IMR-90 (cell line): Measurements from ENCODE around the gene MYEOV. TPM values are rescaled to one million over a fixed set of nuclear protein-coding genes. Genes with fewer than 3 reads are reported as not detected.

Source experiments
- ATAC-seq: fragments of 200-7000 bp; cut with Tn5 transposase; 2 replicates; pipeline ENCODE4 v1.9.1; 2020; ENCODE audit warnings: low read depth, mild to moderate bottlenecking, moderate library complexity
- BruUV-seq: library from RNA; stranded (reverse); fragments of 400-500 nt; replicated peaks from 2 replicates; lab custom pipeline; 2021; lab: Mats Ljungman, UMichigan
- CTCF ChIA-PET: fragments of 300-600 bp; formaldehyde crosslinking; extraction: SDS; loops from one replicate; lab custom pipeline; 2021; ENCODE audit warnings: antibody characterized with exemption; lab: Yijun Ruan, JAX
- POLR2A ChIA-PET: fragments of 300-600 bp; sonication (Branson Sonifier 250); formaldehyde crosslinking; loops from one replicate; lab custom pipeline; 2022; ENCODE audit warnings: antibody characterized with exemption; ENCODE audit not compliant: unreplicated experiment; lab: Charles Lee
- DNase-seq: peaks from one replicate; pipeline ENCODE4 v3.0.0; 2013
- H2AFZ ChIP-seq: replicated peaks from 2 replicates; pipeline ENCODE3; 2013; ENCODE audit warnings: low read length, mild to moderate bottlenecking; ENCODE audit not compliant: poor library complexity
- H2AK5ac ChIP-seq: 2 replicates; pipeline ENCODE4 v1.6.1; 2013; ENCODE audit warnings: low read depth, low read length, inconsistent platforms
- H2AK9ac ChIP-seq: replicated peaks from 2 replicates; pipeline ENCODE3; 2013; ENCODE audit warnings: mild to moderate bottlenecking, low read depth, low read length, moderate library complexity; ENCODE audit not compliant: poor library complexity
- H2BK120ac ChIP-seq: 2 replicates; pipeline ENCODE4 v1.6.1; 2013; ENCODE audit warnings: low read depth, low read length, inconsistent platforms
- H2BK15ac ChIP-seq: 3 replicates; pipeline ENCODE4 v1.6.1; 2013; ENCODE audit warnings: low read depth, low read length, inconsistent platforms
- H2BK20ac ChIP-seq: 2 replicates; pipeline ENCODE4 v1.6.1; 2013; ENCODE audit warnings: low read depth, mild to moderate bottlenecking, inconsistent platforms, low read length, moderate library complexity
- H2BK5ac ChIP-seq: 2 replicates; pipeline ENCODE4 v1.6.1; 2013; ENCODE audit warnings: mild to moderate bottlenecking, low read depth, low read length, inconsistent platforms; ENCODE audit not compliant: poor library complexity, severe bottlenecking
- H3K14ac ChIP-seq: replicated peaks from 2 replicates; pipeline ENCODE4 v1.6.1; 2013; ENCODE audit warnings: low read depth, low read length, inconsistent platforms
- H3K18ac ChIP-seq: 2 replicates; pipeline ENCODE4 v1.6.1; 2013; ENCODE audit warnings: low read depth, low read length, control low read depth
- H3K23ac ChIP-seq: 2 replicates; pipeline ENCODE4 v1.6.1; 2013; ENCODE audit warnings: low read depth, low read length, inconsistent platforms
- H3K27ac ChIP-seq: 2 replicates; pipeline ENCODE4 v1.5.1; 2013; ENCODE audit warnings: mild to moderate bottlenecking, control low read depth, low read length; ENCODE audit not compliant: insufficient read depth
- H3K27me3 ChIP-seq: 2 replicates; pipeline ENCODE4 v1.6.1; 2013; ENCODE audit warnings: low read length; ENCODE audit not compliant: control insufficient read depth, insufficient read depth
- H3K36me3 ChIP-seq: 2 replicates; pipeline ENCODE4 v1.6.1; 2013; ENCODE audit warnings: low read length, mixed read lengths; ENCODE audit not compliant: control insufficient read depth, insufficient read depth
- H3K4ac ChIP-seq: 2 replicates; pipeline ENCODE4 v1.6.1; 2013; ENCODE audit warnings: low read depth, low read length, inconsistent platforms
- H3K4me1 ChIP-seq: 2 replicates; pipeline ENCODE4 v1.6.1; 2013; ENCODE audit warnings: low read length, mixed read lengths; ENCODE audit not compliant: control insufficient read depth, insufficient read depth
- H3K4me2 ChIP-seq: 2 replicates; pipeline ENCODE4 v1.6.1; 2013; ENCODE audit warnings: low read depth, mild to moderate bottlenecking, control low read depth, low read length, moderate library complexity
- H3K4me3 ChIP-seq: 2 replicates; pipeline ENCODE4 v1.5.1; 2013; ENCODE audit warnings: low read depth, mild to moderate bottlenecking, control low read depth, low read length, moderate library complexity; ENCODE audit not compliant: insufficient read depth
- H3K56ac ChIP-seq: 2 replicates; pipeline ENCODE4 v1.6.1; 2013; ENCODE audit warnings: low read length, inconsistent platforms; ENCODE audit not compliant: insufficient read depth; ENCODE audit errors: extremely low read depth
- H3K79me1 ChIP-seq, 2 experiments: 2 replicates each; pipeline ENCODE4 v1.6.1; 2013; ENCODE audit warnings: low read length in 2 of 2, inconsistent platforms in 1 of 2, low read depth in 1 of 2
- H3K9ac ChIP-seq: 2 replicates; pipeline ENCODE4 v1.6.1; 2013; ENCODE audit warnings: low read depth, low read length, control low read depth
- H3K9me1 ChIP-seq: 2 replicates; pipeline ENCODE4 v1.6.1; 2013; ENCODE audit warnings: low read length, inconsistent platforms; ENCODE audit not compliant: insufficient read depth
- H3K9me3 ChIP-seq: 2 replicates; pipeline ENCODE4 v1.6.1; 2013; ENCODE audit warnings: low read length; ENCODE audit not compliant: control insufficient read depth, insufficient read depth
- H4K20me1 ChIP-seq: 2 replicates; pipeline ENCODE4 v1.6.1; 2013; ENCODE audit warnings: low read length, inconsistent platforms; ENCODE audit not compliant: insufficient read depth
- H4K5ac ChIP-seq: 2 replicates; pipeline ENCODE4 v1.6.1; 2013; ENCODE audit warnings: mild to moderate bottlenecking, low read depth, low read length, control low read depth
- H4K8ac ChIP-seq, 2 experiments: 2 replicates each; pipeline ENCODE4 v1.6.1; 2013; ENCODE audit warnings: low read depth in 2 of 2, low read length in 2 of 2, control low read depth in 1 of 2, inconsistent platforms in 1 of 2
- H4K91ac ChIP-seq: 2 replicates; pipeline ENCODE4 v1.6.1; 2013; ENCODE audit warnings: low read depth, low read length, inconsistent platforms; ENCODE audit not compliant: insufficient read depth
- SMC3 ChIP-seq: fragments of 150-350 bp; IDR thresholded peaks from 2 replicates; pipeline ENCODE4 v1.6.1; 2016; ENCODE audit warnings: low read depth, mild to moderate bottlenecking, antibody characterized with exemption, low read length, moderate library complexity
- WGBS, 2 experiments: methylation state at CpG; one replicate each; pipeline versions ENCODE4 v1.1.5 to v1.1.7; 2013; ENCODE audit warnings: missing lambda C conversion rate in 2 of 2; ENCODE audit not compliant: insufficient read length in 1 of 2; ENCODE audit errors: extremely low coverage in 2 of 2; 5-methylcytosine and 5-hydroxymethylcytosine counted together
- dilution Hi-C: fragments of 300-500 bp; cut with HindIII; formaldehyde crosslinking; loops from one replicate; pipeline ENCODE4 v1.14.3; 2018; ENCODE audit warnings: low sequenced_read_pairs; ENCODE audit not compliant: unreplicated experiment
- in situ Hi-C: fragments of 300-500 bp; cut with MboI; formaldehyde crosslinking; loops from 3 replicates; pipeline ENCODE4 v1.14.3; 2019; ENCODE audit warnings: low sequenced_read_pairs, inconsistent platforms, mixed read lengths
- intact Hi-C: fragments of 100-400 bp; cut with micrococcal nuclease; formaldehyde crosslinking; loops from 2 replicates; pipeline ENCODE4 v1.10.0; 2022
- polyA plus RNA-seq, 3 experiments: library from polyadenylated mRNA; depleted of rRNA; stranded (reverse); fragments of >200 nt; gene quantifications; 2 replicates each; pipeline ENCODE4 v1.2.3, GENCODE V29; 2012; ENCODE audit warnings: low replicate concordance in 1 of 3
- total RNA-seq: library from RNA; depleted of rRNA; stranded (reverse); fragments of >200 nt; gene quantifications from 2 replicates; pipeline ENCODE4 v1.2.3, GENCODE V29; 2012

Gene MYEOV
- total and polyA plus RNA-seq, 2 of the 4 experiments (the other 2 are of a cell fraction) = 5.8 to 6.8 TPM

DNA sequence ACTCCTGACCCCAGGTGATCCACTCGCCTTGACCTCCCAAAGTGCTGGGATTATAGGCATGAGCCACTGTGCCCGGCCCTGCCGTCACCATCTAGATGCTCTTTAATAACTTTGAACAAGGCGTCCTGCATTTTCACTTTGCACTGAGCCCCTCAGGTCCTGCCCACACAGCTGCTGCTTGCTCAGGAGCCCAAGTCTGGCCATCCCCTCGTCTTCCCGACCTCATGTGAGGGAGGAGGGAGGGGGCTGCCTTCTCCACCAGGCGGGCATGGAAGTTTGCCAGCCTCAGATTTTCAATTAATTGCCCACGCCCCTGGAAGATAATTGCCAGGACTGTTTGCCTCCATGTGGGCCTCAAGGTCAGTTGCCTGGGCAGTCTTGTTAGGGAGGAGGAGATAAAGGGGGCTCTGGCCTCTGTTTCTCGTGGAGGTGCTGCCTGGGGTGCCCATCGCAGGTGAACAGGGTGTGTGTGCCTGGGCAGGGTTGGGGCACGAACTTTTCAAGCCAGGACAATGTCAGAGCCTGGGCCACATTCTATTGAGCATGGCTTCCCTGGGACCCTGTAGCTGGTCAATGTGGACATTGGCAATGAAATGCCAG is 27.9 kb upstream of the MYEOV start:
- H3K36me3 ChIP-seq = no peaks in the 10 kb centered on the region
- ChIA-PET CTCF (no interaction called here), POLR2A (no interaction called here)
- H2BK120ac ChIP-seq = no peak overlapping the region
- no peak overlapping the region for H2BK15ac ChIP-seq
- H2AFZ ChIP-seq = peak overlapping the region; percentile 8
- TF ChIP-seq SMC3 = no peak
- no peak overlapping the region for H2BK5ac ChIP-seq
- H3K4me3 ChIP-seq = no peak overlapping the region
- dilution Hi-C loops = no loop called here
- no peak overlapping the region for H4K8ac ChIP-seq
- no peak overlapping the region for H2BK20ac ChIP-seq
- H4K91ac ChIP-seq = no peak overlapping the region
- no peak overlapping the region for H3K56ac ChIP-seq
- ATAC-seq (no peak), DNase-seq (no peak)
- no peak overlapping the region for H3K18ac ChIP-seq
- H4K20me1 ChIP-seq = no peaks in the 10 kb centered on the region
- no peak overlapping the region for H3K4me2 ChIP-seq
- no peak overlapping the region for H2AK5ac ChIP-seq
- peaks cover 24% of the 10 kb centered on the region for H3K27me3 ChIP-seq
- intact Hi-C loops = no loop called here
- no peaks in the 10 kb centered on the region; the same call in 1 of the 2 replicates for H3K9me3 ChIP-seq
- H3K14ac ChIP-seq = no peak overlapping the region
- no peak overlapping the region for H2AK9ac ChIP-seq
- H3K9ac ChIP-seq = no peak overlapping the region
- no peaks in the 10 kb centered on the region for H3K4me1 ChIP-seq
- H3K27ac ChIP-seq = no peak overlapping the region
- H3K9me1 ChIP-seq = no peaks in the 10 kb centered on the region
- H3K4ac ChIP-seq = no peak overlapping the region
- in situ Hi-C loops = no loop called here
- no peaks in the 10 kb centered on the region for H3K79me1 ChIP-seq
- no TSS peak for BruUV-seq
- no peak overlapping the region for H3K23ac ChIP-seq
- WGBS, 2 experiments = 90% methylated on average over 2 of the region's 11 CpGs; no CpG with 5 or more reads in 1 of the 2 experiments
- H4K5ac ChIP-seq = no peak overlapping the region
